HG03159 (cell line): ENCODE measurements around the gene MYL6.
A peak's percentile ranks its signal among the peaks of the same experiment; 100 is the strongest.
"Not testable (repeated sequence)": the region's sequence is repeated elsewhere in the genome, so short reads cannot be mapped to it uniquely, and the experiment has no call there.

Experiments
- ATAC-seq: cut with Tn5 transposase; IDR thresholded peaks from one replicate; pipeline ENCODE4 v1.9.1; 2021; ENCODE audit warnings: mild to moderate bottlenecking, moderate library complexity; ENCODE audit not compliant: unreplicated experiment

The MYL6 gene

DNA sequence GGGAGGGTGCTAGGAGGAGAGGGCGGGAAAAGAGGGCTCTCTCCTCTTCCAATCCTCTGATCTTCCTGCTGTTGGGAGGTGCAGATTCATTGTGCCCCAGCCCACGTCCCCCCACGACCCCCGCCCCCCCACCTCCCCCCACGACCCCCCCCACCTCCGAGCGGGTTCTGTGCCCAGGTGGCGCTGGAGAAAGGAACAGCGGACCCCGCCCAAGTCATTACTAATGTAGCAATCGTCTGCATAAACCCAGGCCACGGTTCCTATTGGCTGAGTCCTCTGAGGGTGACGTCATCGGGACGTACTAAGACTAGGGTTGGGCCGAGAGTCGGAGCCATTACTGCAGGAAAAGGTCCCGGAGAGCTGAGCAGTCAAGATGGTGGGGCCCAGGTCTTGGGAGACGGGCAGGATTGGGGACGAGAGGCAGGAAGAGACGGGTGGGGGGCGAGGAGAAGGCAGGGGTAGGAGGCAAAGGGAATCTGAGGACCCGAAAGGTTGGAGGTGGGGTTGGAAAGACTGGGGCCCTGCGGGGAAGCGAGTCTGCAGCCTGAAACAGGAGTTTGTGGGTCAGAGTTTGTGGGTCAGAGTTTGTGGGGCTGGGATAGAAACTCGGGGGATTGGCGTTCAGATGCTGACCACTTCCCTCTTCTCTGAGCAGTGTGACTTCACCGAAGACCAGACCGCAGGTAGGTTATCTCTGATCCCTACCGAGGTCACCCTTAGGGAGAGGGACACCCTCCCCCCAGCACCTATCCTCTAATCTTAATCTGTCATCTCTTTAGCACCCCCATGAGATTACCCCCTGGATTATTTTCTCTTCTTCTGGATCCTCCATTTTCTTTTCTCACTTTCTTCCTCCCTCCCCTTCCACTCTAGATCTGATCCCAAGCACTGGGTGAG, at the start of gene MYL6:
MYL6 (plus strand) TSS at position 331 of the 897 bp plus-strand sequence; CDS start at position 374, 43 bp downstream.
- peak; percentile 82 for ATAC-seq

DNA sequence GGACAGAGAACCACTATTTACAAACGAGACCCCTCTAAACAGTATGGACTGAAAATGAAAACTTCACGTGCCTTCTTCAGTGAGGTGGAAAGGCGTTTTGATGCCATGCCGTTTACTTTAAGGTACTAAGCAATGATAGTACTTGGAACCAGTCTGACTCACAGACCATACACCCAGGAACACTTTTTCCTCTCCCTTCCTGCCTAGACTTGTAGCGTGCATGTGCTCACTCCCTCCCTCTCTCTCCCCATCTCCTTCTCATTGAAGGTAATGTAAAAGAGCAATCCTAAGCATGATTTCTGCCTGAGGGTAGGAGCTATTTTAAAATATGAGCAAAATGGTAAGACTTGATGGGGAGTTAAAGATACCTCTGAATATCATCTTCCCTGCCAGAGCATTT, 47.6 kb upstream of the MYL6 start:
- no peak for ATAC-seq

DNA sequence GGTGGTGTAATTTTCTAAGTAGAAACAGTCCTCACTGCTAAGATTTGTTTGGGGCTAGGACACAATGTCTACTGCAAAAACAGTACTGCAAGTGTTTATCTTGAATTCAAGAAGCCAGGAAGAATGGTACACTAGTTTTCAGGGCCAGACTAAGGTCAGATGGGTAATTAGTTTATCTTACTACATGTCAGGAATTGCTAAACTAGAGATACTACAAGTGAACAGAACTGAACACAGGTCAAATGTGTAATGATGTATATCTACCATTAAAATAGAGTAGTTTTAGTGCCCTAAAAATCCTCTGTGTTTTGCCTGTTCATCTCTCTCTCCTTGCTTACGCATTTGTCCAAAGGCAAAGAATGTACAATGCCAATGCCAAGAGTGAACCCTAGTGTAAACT, 44.1 kb upstream of the MYL6 start:
- ATAC-seq: no peak

DNA sequence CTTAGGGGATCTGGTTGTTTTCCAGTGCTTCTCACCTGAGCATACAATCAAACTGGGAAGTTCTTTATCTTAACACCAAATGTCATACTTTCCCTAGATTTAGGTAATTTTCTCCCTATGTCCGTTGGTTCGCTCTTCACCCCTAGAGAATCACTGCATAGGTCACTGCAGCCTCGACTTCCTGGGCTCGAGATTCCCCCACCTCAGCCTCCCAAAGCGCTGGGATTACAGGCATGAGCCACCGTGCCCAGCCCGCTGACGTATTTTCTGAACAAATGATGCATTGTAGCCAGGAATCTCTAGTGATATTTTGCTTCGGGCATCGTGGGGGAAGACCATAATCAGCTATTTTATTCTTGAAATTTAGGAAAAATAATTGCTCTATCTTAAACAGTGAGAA, 42.8 kb upstream of the MYL6 start:
- ATAC-seq: no peak

DNA sequence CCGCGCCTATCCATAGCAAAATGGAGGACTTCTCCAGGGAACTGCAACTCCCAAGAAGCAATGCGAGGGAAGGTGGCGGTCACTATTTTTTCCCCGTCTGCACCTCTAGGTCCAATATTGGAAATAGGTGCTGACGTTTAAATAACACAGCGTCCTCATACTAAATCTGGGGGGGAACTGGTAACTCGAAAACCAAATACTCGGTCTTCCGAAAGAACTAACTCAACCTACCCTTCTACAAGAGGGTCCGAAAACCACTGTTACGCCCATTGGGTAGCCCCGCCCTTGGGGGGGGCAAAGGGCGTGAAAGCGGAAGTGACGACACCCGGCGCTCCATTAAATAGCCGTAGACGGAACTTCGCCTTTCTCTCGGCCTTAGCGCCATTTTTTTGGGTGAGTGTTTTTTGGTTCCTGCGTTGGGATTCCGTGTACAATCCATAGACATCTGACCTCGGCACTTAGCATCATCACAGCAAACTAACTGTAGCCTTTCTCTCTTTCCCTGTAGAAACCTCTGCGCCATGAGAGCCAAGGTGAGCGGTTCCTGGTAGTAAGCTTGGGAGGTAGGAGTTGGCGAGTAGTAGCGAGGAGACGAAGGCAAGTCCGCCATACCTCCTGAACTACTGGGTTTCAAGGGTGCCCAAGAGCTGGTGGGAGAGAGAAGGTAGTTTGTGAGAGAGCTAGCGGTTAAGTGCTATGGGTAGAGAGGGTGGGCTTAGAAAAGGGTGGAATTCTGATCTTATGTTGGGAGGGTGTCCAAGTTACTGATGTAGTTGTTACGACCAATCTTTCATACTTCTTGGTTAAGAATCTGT, 41.7 kb upstream of the MYL6 start, which contains the start of gene RPL41:
RPL41 (plus strand) TSS at position 367 of the 815 bp plus-strand sequence.
- ATAC-seq: peak; percentile 43

DNA sequence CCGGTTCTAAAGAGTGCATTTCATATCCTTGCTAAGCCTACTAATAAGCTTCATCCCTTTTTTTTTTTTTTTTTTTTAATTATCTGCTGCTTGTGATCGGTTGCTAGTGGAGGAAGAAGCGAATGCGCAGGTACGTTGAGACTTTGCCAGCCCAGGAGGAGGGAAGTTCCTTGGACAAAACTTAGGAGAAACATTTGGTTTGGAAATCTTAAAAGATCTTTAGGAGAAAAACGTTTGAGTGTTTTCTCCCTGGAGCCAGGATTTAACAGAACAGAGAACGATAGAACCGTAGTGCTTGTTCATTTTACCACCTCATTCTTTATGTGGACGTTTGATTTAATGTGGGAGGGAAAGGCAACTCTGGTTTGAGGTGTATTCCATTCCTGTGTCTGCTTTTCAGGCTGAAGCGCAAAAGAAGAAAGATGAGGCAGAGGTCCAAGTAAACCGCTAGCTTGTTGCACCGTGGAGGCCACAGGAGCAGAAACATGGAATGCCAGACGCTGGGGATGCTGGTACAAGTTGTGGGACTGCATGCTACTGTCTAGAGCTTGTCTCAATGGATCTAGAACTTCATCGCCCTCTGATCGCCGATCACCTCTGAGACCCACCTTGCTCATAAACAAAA, 41.0 kb upstream of the MYL6 start:
- ATAC-seq: not testable (repeated sequence)

DNA sequence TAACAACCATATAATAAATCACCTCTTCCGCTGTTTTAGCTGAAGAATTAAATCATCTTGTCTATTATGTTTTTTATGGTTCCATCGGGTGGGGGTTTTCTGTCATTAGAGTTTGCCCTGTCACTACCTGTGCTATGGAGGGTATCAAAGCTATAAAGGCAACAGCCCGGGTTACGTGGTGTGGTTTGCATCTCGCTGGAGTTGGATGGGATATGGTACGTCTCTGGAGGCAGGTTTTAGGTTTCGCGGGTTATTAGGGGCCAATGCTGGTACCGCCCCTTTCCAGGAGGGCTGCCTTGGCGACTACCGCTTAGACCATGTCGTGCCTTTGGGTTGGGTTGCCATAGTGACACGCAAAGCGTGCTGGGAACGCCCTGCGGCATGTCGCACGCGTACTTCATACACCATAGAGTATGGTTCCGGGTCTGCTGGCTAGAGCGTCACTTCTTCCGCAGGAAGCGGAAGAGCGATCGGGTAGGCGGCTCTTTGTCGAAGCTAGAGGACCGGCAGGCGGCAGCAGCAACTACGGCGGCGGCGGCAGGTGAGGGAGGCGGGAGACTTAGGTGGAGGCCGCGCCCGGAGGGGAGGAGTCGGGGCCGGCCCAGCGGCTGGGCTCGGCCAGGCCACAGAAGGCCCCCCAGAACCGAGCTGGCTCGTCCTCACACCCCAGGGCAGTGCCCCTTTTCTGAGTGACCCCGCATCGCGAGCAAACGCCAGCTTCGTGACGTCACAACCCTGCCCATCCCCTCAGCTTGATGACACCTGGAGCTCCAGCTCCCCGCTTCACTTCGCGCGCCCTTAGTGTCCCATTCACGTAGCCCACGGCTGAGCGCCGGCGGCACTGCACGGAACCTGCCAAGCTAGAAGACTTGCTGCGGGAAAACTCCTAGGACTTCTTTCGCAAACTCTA, 40.1 kb upstream of the MYL6 start, which contains the start of gene ZC3H10:
ZC3H10 (plus strand) TSS at position 489 of the 910 bp plus-strand sequence. CDS start 2,297 bp downstream, outside the sequence.
- ATAC-seq: peak; percentile 81

DNA sequence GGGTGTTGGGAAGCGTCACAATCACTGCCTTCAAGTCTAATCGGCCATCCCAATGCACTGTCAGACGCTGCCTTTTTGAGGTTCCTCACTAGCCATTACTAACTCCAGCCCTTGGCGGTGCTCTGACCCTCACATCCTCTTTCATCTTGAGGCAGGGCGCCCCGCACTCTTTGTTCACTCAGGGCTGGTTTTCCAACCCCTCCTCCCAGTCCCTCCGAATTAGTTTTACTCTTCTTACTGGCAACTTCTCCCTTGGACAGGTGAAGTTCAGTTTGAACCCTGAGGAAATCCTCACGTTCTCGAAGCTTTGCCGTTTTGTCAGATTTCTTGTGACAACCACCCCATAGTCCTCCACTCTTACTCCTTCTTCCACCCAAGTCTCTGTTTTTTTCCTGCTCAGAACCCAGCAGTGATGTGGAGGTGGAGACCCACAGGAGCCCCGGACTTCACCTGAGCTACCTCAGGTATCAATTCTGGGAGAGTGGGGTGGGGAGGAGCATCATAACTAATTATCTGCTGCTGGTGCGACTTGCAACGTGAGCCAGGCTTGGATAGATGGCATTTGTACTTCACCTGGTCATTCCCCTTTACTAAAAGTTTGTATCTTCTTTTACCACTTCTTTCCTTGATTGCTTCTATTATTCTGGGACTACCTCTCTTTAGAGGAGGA, 39.3 kb upstream of the MYL6 start:
- ATAC-seq: peak; percentile 13

DNA sequence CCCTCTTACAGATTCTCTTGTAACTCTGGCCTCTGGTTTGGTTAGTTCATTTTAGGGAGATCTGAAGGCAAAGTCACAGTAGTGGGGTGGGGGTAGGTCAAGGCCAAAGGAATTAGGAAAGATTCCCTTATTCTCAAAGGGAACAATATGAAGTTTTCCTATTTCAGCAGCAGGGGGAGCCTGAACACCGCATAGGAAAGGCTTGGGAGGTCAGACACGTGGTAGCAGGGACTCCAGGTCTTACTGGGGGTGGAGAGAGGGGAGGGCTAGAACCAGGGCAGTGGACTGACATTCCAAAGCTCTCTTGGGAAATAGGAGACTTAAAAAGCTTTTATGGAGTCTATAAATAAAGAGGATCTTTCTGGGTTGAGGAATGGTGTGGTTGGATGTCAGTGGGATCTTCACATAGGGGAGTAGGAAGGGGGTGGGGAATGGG, 38.8 kb upstream of the MYL6 start:
- no peak for ATAC-seq

DNA sequence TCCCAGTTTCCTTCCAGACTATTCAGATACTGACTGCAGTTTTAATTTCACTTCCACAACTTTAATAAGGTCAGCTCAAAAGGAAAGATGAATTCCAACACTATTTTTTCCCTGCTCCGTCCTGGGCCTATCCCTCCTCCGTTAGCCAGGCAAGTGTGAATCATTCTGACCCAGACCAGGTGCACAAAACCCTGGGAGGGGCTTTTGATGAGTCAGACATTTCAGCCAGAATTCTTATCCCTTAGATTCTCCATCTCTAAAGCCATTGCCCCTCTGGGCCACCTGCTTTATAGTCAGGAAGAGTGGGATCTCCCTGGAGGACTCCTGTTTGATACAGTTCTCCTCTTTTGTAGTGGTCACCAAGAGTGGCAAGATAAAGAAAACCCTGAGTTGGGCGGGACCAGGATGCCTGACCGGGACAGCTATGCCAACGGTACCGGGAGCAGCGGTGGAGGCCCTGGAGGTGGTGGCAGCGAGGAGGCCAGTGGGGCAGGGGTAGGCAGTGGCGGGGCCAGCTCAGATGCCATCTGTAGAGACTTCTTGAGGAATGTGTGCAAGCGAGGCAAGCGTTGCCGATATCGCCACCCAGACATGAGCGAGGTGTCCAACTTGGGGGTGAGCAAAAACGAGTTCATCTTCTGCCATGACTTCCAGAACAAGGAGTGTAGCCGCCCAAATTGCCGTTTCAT, 37.9 kb upstream of the MYL6 start:
- no peak for ATAC-seq

DNA sequence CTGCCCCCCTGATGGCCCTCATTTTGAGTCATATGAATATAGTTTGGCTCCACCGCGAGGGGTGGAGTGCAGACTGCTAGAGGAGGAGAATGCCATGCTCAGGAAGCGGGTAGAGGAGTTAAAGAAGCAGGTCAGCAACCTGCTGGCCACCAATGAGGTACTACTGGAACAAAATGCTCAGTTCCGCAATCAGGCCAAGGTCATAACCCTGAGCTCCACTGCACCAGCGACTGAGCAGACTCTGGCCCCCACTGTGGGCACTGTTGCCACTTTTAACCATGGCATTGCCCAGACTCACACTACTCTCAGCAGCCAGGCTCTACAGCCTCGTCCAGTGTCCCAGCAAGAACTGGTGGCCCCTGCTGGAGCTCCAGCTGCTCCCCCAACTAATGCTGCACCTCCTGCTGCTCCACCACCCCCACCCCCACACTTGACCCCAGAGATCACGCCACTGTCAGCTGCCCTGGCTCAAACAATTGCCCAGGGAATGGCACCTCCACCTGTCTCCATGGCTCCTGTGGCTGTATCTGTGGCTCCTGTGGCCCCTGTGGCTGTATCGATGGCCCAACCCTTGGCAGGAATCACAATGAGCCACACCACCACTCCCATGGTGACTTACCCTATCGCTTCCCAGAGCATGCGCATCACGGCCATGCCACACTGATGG, 36.8 kb upstream of the MYL6 start:
- ATAC-seq: no peak

DNA sequence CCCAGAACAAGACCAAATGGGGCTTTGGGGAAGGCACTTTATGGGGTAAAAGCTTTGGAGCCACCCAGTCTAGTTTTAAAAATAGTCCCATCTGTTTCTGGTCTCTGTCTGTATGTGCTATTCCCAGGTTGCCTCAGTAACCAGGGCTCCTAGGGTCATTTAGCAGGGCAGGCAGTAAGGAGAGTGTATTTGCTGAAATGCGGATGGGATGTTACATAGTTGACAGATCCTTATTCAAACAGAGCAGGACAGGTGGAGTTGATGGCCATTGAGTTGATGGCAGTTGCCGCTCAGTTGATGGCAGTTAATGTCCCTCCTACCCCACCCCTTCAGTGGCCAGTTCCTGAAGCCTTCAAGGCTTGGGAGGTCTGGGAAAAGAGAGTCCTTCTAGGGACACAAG, 35.5 kb upstream of the MYL6 start:
- no peak for ATAC-seq

DNA sequence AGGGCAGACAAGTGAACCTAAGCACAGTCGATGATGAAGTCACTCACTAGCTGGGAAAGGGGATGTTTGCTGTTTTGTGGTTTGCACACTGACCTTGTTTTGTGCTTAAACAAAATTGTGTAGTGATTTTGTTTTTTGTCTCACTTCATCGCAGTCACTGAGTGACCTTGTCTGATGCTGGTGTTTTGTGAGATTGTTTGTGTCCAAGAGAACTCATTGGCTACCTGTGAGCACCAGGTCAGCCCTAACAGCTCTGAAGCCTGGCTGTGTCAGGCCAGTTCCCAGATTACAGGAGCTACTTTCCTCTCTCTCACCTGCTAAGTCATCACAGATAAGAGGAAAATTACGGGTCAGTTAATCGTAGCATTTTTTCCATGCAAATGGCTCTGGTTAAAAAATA, 34.0 kb upstream of the MYL6 start:
- ATAC-seq: no peak

DNA sequence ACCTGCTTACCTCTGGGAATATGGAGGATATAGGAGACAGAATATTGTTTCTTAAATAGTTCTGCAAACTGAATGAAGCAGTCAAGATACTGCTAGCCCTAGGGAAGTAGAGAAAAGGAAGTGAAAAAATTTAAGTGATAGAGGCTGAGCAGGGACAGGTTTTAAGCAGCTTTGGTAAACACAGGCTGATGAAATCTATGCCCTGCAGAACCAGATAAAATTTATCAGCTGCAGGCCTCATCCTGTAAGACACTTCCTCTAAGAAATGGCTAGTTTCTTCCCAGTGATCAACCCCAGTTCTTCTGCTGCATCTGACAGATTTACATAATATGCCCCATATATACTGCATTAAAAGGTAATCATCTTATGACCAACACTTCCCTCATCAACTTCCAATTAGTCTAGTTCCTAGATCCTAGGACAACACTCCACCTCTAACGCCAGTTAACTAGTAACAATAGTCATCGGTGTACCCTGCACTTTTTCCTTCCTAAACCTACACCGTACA, 31.4 kb upstream of the MYL6 start:
- ATAC-seq: no peak

DNA sequence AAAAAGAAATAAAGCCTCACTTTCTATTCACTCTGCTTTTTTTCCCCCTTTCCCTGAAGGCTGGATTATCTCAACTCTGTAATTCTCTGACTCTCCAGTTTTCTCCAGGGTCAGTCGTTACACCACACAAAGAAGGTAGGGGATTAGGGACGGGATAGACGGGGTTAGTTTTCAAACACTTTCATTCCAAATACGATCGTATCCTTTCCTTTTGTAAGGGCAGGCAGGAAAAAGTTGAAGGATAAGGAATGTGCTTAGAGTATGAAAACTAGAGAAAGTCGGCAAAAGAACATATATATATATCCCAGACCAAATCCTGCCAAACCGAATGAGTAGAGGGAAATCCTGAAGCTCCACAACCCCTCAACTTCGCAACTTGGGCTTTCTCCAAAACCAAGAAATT, 30.7 kb upstream of the MYL6 start:
- no peak for ATAC-seq

DNA sequence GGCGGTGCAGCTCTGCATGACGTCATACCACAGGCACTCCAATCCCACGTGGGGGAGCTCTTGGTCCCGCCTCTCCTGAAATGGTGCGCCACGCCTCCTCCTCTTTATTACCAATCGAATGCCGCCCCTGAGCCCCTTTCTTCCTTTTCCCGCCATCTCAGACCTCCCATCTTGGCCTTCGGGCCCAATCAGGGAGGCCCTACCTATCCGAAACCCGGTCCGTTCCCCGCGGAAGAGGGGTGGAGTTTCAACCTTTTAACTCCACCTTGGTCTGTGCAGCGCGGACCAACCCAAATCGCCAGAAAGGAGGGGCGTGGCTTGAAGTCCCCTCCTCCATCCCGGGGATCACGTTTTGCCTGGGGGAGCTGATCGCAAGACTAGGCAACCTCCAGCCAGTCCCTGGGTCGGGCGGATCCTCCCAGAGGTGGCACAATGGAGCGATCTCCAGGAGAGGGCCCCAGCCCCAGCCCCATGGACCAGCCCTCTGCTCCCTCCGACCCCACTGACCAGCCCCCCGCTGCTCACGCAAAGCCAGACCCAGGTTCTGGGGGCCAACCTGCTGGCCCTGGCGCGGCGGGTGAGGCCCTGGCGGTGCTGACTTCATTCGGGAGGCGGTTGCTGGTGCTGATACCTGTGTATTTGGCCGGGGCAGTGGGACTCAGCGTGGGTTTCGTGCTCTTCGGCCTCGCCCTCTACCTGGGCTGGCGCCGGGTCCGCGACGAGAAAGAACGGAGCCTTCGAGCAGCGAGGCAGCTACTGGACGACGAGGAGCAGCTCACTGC, 30.1 kb upstream of the MYL6 start, which contains the start of gene ESYT1:
ESYT1 (plus strand) TSS at position 380 of the 782 bp plus-strand sequence; CDS start at position 433, 53 bp downstream.
- ATAC-seq: peak; percentile 85

DNA sequence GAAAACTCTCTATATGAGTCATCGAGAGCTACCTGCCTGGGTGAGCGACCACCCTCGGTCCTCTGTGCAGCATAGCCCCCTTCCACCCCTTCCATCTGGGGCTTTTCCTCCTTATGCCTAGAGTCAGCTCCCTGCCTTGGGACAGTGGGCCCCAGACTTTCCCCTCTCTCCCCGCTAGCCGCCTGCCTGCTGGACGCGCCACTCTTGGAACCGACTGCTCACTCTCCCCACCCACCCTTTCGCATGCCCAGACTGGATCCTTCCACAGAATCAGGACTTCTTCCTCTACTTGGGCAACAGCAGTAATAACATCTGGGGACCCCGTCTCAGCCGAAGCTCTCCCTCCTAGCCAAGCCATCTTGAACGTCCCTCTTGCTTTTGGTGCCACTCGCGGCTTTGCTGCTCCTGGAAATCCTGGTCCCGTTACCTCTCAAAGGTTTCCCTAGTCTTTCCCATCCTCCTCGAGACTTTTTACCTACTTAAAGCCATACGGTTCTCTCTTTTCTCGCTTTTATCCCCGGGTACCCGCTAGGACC, 29.4 kb upstream of the MYL6 start:
- no peak for ATAC-seq
